Chondrocyte (in vitro differentiated cells): Measurements from ENCODE around the gene STAMBP. TPM values are rescaled to one million over a fixed set of nuclear protein-coding genes. Genes with fewer than 3 reads are reported as not detected.

ENCODE experiments used
- DNase-seq: peaks from one replicate; pipeline ENCODE4 v3.0.0; 2021; ENCODE audit warnings: mixed read lengths, low spot score
- H3K27ac Mint-ChIP-seq: one replicate; pipeline ENCODE4 v1.8.0; 2021; ENCODE audit warnings: mild to moderate bottlenecking, moderate library complexity, mixed read lengths; ENCODE audit not compliant: unreplicated experiment
- H3K27me3 Mint-ChIP-seq: 2 replicates; pipeline ENCODE4 v1.8.0; 2021; ENCODE audit warnings: low read depth, mixed read lengths
- H3K36me3 Mint-ChIP-seq: 2 replicates; pipeline ENCODE4 v1.8.0; 2021; ENCODE audit warnings: low read depth, mixed read lengths
- H3K4me1 Mint-ChIP-seq: 2 replicates; pipeline ENCODE4 v1.8.0; 2021; ENCODE audit warnings: low read depth, mild to moderate bottlenecking, mixed read lengths
- H3K4me3 Mint-ChIP-seq: one replicate; pipeline ENCODE4 v1.8.0; 2021; ENCODE audit warnings: mild to moderate bottlenecking, moderate library complexity, mixed read lengths; ENCODE audit not compliant: unreplicated experiment
- H3K9me3 Mint-ChIP-seq: 2 replicates; pipeline ENCODE4 v1.8.0; 2021; ENCODE audit warnings: low read depth, mixed read lengths
- total RNA-seq: library from RNA; stranded (reverse); gene quantifications from 3 replicates; pipeline ENCODE4 v1.2.1, GENCODE V29; 2021
- TF ChIP-seq, protein P1 (sequence below): fragments of 200-600 bp; sonication (generic); IDR thresholded peaks from 2 replicates; pipeline ENCODE4 v1.5.0; 2021; ENCODE audit warnings: antibody characterized with exemption, mild to moderate bottlenecking, moderate library complexity

The STAMBP gene
- total RNA-seq, 1 donor from 2014 or later = 32.1 TPM

DNA sequence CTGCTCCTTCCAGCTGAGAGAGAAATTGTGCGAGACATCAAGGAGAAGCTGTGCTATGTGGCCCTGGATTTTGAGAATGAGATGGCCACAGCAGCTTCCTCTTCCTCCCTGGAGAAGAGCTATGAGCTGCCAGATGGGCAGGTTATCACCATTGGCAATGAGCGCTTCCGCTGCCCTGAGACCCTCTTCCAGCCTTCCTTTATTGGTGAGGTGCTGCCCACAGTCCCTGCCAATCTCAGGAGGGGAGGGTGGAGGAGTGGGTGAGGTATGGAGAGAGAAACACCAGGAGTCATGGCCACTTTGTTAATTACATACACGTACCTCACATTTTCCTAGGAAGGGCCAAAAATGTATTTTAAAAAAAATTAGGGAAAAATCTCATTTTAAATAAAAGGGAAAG is 85.9 kb downstream of the STAMBP start:
- Mint-ChIP-seq H3K4me1 (no peaks in the 10 kb centered on the region), H3K36me3 (peaks cover 49% of the 10 kb centered on the region), H3K27me3 (no peaks in the 10 kb centered on the region), H3K4me3 (no peak overlapping the region), H3K9me3 (no peaks in the 10 kb centered on the region), H3K27ac (no peak overlapping the region)
- DNase-seq = no peak
- TF ChIP-seq, protein P1, sequence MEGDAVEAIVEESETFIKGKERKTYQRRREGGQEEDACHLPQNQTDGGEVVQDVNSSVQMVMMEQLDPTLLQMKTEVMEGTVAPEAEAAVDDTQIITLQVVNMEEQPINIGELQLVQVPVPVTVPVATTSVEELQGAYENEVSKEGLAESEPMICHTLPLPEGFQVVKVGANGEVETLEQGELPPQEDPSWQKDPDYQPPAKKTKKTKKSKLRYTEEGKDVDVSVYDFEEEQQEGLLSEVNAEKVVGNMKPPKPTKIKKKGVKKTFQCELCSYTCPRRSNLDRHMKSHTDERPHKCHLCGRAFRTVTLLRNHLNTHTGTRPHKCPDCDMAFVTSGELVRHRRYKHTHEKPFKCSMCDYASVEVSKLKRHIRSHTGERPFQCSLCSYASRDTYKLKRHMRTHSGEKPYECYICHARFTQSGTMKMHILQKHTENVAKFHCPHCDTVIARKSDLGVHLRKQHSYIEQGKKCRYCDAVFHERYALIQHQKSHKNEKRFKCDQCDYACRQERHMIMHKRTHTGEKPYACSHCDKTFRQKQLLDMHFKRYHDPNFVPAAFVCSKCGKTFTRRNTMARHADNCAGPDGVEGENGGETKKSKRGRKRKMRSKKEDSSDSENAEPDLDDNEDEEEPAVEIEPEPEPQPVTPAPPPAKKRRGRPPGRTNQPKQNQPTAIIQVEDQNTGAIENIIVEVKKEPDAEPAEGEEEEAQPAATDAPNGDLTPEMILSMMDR = no peak

DNA sequence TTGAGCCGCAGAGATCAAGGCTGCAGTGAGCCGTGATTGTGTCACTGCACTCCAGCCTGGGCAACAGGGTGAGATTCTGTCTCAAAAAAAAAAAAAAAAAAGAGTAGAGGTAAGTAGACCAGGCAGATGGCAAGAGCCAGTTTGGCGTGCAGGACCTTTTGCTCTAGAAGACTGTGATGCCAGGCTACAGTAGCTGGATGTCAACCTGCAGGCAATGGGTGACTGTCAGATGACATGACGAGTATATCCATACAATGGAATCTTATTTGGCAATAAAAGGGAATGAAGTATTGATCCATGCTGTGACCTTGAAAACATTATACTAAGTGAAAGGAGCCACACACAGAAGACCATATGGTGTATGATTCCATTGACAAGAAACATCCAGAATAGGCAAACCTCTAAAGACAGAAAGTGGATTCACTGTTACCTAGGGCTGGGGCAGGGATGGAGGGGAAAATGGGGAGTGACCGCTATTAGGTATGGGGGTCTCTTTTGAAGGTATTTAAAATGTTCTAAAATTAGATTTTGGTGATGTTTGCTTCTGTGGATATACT is 86.8 kb downstream of the STAMBP start:
- H3K36me3 Mint-ChIP-seq = peaks cover 53% of the 10 kb centered on the region
- H3K9me3 Mint-ChIP-seq = no peaks in the 10 kb centered on the region
- no peak overlapping the region for H3K4me3 Mint-ChIP-seq
- H3K4me1 Mint-ChIP-seq = no peaks in the 10 kb centered on the region
- H3K27ac Mint-ChIP-seq = no peak overlapping the region
- H3K27me3 Mint-ChIP-seq = no peaks in the 10 kb centered on the region
- DNase-seq = no peak
- TF ChIP-seq, protein P1 = no peak

DNA sequence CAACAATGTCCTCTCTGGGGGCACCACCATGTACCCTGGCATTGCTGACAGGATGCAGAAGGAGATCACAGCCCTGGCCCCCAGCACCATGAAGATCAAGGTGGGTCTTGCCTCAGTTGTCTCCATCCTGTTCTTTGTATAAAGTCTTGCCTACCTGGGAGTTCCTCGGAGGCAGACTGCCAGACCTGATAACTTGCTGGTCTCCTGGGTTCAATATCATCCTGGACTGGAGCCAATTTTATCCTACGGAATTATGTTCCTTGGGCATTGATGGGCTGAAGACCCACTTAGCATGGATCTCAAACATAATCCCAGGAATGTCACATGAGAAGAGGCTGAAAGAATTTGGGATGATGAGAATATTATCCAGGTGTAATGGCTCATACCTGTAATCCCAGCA is 87.9 kb downstream of the STAMBP start:
- H3K27me3 Mint-ChIP-seq = no peaks in the 10 kb centered on the region
- H3K9me3 Mint-ChIP-seq = no peaks in the 10 kb centered on the region
- no peak for DNase-seq
- peak overlapping the region; percentile 75 for H3K27ac Mint-ChIP-seq
- H3K36me3 Mint-ChIP-seq = peaks cover 54% of the 10 kb centered on the region
- no peak overlapping the region for H3K4me3 Mint-ChIP-seq
- peaks cover 3% of the 10 kb centered on the region for H3K4me1 Mint-ChIP-seq
- TF ChIP-seq, protein P1 = no peak

DNA sequence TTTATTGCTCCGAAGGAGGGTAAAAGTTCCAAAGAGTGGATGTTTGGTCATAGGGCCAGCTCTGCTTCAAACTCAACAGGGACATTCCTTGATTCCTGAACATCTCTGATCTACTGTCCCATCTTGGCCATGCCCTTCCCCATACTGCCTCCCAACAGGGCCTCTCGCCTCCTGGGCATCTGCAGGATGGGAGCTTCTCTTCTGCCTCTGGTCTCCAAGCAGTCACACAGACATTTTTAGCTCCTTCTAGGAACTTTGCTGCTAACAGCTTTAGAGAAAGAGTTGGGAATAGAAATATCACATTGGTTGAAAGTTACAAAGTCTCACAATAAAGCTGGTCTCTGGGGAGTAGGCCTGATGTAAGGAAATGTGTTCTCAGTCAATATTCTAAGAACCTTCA is 88.5 kb downstream of the STAMBP start:
- TF ChIP-seq, protein P1 = no peak
- H3K27me3 Mint-ChIP-seq = no peaks in the 10 kb centered on the region
- no peaks in the 10 kb centered on the region for H3K9me3 Mint-ChIP-seq
- peaks cover 51% of the 10 kb centered on the region for H3K36me3 Mint-ChIP-seq
- DNase-seq = no peak
- H3K4me3 Mint-ChIP-seq = no peak overlapping the region
- H3K27ac Mint-ChIP-seq = no peak overlapping the region
- peaks cover 3% of the 10 kb centered on the region for H3K4me1 Mint-ChIP-seq

DNA sequence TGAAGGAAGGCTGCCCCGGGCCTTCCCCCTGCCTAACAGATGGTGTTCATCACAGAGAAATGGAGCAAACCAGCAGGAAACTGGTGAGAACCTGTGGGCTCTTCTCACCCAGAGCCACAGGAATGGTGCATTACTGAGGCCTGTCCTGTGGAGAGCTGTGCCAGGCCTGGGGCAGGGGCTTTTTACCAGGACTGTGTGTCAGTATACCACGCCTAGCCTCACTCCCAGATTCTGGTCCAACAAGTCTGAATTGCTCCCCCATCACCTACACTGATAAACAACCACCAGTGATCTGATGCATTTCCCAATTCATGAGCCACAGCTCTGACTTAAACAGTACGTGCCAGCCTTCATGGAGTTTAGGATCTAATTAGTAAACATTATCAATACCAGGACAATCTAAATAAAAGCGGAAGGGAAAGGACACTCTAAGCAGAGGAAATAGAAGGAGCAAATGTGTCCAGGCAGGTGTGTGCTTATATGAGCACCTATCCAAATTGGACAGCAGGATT is 89.0 kb downstream of the STAMBP start:
- DNase-seq = no peak
- H3K27ac Mint-ChIP-seq = peak overlapping the region; percentile 0
- H3K9me3 Mint-ChIP-seq = no peaks in the 10 kb centered on the region
- H3K27me3 Mint-ChIP-seq = no peaks in the 10 kb centered on the region
- peaks cover 3% of the 10 kb centered on the region for H3K4me1 Mint-ChIP-seq
- TF ChIP-seq, protein P1 = no peak
- no peak overlapping the region for H3K4me3 Mint-ChIP-seq
- H3K36me3 Mint-ChIP-seq = peaks cover 49% of the 10 kb centered on the region
